Stomach (tissue), 4 donors: ENCODE data around the gene KCNG4.

Source experiments
- CTCF ChIP-seq, 7 experiments: fragments of 450-650 bp in 4 of 7; fragments of 200-600 bp in 3 of 7; sonication (generic) in 3 of 7; IDR thresholded peaks; one replicate each; pipeline ENCODE4 v1.5.1; 2016 to 2019; ENCODE audit warnings: antibody characterized with exemption in 7 of 7, control low read depth in 2 of 7, mild to moderate bottlenecking in 1 of 7
- EP300 ChIP-seq: sonication (generic); formaldehyde crosslinking; IDR thresholded peaks from one replicate; pipeline ENCODE4 v1.6.1; 2017; ENCODE audit warnings: antibody characterized with exemption
- POLR2A ChIP-seq, 4 donors: fragments of 450-650 bp; IDR thresholded peaks; one replicate each; pipeline ENCODE4 v1.6.1; 2016; ENCODE audit warnings: antibody characterized with exemption in 4 of 4, control low read depth in 2 of 4, mild to moderate bottlenecking in 1 of 4, moderate library complexity in 1 of 4

DNA sequence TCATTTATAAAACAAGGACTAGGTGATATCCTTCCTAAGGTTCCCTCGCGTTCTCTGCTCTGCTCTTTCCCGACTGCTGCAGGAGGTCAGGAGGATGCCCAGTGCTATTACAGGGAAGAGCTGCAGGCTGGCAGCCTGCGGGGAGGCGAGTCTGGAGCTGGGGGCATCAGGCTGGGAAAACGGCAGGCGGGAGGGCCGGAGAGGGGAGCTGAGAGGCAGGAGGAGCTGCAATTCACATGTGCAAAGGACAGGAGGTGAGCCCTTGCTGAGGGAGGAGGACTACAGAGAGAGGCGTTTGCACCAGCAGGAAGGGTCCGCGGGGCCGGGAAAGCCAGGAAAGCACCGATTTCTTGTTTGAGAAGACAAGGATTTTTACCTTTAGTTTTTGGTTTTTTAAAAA is 40.7 kb downstream of the KCNG4 start:
- no peak for TF ChIP-seq CTCF (IDR thresholded peaks at IDR 0.05)
- no peak for TF ChIP-seq POLR2A (IDR thresholded peaks at IDR 0.05)
- TF ChIP-seq EP300 = no peak
